ENCODE data around the gene SAMD11. TPM values are rescaled to one million over a fixed set of nuclear protein-coding genes. Genes with fewer than 3 reads are reported as not detected.

The SAMD11 gene
- total RNA-seq, 1 donor from 2014 or later = 11.1 TPM

- no peak for DNase-seq (ENCODE audit: low spot score)
Measured at GRCh38 chr1:931380-932172, 7.9 kb downstream of the SAMD11 start.

GRCh38 chr1:932173-932510 is 8.4 kb downstream of the SAMD11 start:
- DNase-seq (ENCODE audit: low spot score) = no peak

DNA sequence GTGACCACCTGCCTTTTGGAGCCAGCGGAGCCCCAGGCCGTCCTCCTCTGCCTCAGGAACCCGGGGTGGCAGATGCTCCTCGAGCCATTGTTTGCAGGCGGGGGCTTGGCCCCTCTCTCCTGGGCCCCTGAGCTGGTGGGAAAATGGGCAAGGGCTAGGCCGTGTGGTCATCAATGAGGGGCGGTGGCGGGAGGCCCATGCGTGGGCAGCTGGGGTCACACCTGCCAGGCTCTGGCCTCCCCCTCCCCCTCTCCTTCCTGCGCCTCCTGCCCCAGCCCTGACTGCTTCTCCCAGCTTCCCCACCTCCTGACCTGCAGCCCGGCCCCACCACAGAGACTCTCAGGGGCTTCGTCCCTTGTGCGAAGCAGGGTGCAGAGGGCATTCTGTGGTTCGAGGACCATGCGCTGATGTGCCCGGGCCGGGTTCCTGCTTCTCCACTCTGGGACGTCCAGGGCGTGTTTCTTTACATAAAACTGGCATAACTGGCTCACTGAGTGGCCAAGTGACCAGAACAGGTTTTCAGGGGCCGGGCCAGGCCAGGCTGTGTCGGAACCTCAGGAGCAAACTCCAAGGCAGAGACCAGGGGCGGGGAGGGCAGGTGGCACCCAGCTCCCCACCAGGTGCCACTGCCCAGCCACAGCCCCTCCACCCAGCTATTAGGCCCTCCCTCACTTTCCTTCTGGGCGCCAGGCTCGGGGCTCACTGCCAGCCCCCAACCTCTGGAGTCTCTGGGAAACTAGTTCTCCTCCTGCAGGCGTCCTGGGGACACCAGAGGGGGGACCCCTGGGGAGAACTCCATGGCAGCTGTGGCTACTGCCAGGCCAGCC is 9.3 kb downstream of the SAMD11 start:
- no peak for DNase-seq (ENCODE audit: low spot score)

GRCh38 chr1:933603-933940 is 9.8 kb downstream of the SAMD11 start:
- no peak for DNase-seq (ENCODE audit: low spot score)

- no peak for DNase-seq (ENCODE audit: low spot score)
Measured at GRCh38 chr1:934991-935750, 11.4 kb downstream of the SAMD11 start.

DNA sequence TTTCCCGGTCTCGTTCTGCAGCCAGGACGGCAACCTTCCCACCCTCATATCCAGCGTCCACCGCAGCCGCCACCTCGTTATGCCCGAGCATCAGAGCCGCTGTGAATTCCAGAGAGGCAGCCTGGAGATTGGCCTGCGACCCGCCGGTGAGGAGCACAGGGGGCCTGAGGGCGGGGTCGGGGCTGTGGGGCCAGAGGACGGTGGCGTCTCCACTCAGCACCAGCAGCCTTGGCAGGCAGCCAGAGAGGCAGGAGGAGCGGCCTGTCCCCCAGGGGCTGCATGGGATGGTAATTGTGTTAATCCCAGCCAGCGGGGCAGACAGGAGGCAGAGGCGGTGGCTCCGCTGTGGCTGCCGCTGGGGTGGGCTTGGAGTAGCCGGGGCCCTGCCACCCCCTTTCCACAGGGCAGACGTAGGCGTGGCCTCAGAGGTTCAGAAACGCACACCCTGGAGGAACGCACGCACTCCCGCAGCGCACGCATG is 12.1 kb downstream of the SAMD11 start:
- DNase-seq (ENCODE audit: low spot score) = peak; percentile 59

GRCh38 chr1:936348-937264 is 12.9 kb downstream of the SAMD11 start:
- no peak for DNase-seq (ENCODE audit: low spot score)

GRCh38 chr1:937521-937920 is 13.8 kb downstream of the SAMD11 start:
- no peak for DNase-seq (ENCODE audit: low spot score)

DNA sequence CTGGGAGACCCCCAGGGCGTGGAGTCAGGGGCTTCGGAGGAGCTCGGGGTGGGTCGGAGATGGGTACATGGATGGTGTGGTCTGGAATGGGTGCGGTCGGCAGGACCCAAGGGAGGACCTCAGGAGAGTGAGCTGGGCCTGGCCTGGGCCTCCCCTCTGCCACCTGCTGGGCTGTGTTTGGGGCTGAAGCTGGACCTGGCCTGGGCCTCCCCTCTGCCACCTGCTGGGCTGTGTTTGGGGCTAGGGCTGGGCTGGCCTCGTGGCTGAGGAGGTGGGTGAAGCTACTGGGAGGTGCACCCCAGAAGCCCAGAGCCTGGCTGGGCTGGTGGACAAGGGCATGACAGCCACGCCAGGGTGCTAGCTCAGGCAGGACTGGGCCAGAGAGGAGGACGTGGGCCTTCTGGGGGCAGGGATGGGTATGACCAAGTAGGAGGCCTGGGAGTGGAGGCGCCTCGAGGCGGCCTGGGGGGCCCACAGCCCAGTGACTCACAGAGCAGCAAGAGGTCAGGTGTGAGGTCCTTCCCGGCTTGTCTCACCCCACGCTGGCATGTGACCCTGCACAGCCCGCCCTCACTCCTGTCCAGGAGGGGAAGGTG is 14.5 kb downstream of the SAMD11 start:
- DNase-seq (ENCODE audit: low spot score) = no peak

DNA sequence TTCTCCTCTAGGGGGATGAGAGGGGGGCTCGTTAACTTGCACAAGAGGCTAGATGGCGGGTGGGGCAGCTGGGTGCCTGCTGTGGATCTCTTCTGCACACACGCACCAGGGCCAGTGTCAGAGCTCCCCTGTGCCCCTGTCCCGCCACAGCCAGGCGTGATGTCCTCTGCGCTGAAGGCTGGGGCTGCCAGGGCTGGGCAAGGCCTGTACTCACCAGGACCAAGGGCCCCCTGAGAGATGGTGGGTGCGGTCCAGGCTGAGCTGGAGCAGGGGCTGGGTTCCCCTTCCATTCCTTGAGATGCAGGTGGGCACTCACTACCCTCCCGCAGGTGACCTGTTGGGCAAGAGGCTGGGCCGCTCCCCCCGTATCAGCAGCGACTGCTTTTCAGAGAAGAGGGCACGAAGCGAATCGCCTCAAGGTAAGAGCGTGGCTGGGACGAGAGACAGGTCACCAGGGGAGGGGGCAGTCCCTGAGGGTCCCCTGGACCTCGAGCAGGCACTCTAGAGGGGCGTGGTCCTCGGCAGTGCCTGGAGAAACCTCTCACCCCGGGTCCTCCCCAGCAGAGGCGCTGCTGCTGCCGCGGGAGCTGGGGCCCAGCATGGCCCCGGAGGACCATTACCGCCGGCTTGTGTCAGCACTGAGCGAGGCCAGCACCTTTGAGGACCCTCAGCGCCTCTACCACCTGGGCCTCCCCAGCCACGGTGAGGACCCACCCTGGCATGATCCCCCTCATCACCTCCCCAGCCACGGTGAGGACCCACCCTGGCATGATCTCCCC is 15.2 kb downstream of the SAMD11 start:
- DNase-seq (ENCODE audit: low spot score) = no peak

GRCh38 chr1:939511-940106 is 15.9 kb downstream of the SAMD11 start:
- no peak for DNase-seq (ENCODE audit: low spot score)

GRCh38 chr1:940107-941014 is 16.6 kb downstream of the SAMD11 start:
- peak; percentile 72 for DNase-seq (ENCODE audit: low spot score)

GRCh38 chr1:941015-941587 is 17.4 kb downstream of the SAMD11 start:
- no peak for DNase-seq (ENCODE audit: low spot score)

DNA sequence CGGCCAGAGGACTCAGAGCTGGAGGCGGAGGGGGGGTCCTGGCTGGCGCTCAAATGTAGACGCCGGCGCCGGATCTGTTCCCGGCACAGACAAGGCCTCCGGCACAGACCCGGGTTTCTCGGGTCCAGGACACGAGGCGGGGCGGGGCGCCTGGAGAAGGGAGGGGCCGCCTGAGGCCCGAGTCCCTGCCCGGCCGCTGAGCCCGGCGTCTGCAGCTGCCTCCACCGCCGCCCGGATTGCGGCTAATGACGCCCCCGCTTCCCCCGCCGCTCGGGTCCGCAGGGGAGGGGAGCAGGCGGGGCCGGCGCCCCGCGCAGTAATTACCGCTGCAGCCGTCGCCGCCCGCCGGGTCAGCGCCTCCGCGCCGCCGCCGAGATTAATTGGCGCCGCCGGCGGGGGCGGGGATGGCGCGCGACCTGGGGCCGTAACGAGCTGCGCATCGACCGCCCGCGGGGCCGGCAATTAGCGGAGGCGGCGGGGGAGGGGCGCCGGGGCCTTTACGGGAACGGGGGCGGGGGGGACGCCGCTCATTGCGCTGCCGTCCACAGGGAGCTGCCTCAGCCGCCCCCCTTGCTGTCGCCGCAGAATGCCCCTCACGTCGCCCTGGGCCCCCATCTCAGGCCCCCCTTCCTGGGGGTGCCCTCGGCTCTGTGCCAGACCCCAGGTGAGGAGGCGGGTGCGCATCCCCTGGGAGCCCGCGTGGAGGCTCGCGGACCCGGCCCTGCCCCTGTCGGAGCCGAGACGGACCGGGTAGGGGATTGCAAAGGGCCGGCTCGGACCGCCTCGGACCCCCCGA is 18.1 kb downstream of the SAMD11 start:
- DNase-seq (ENCODE audit: low spot score) = peak; percentile 88

- no peak for DNase-seq (ENCODE audit: low spot score)
Measured at GRCh38 chr1:942411-942821, 18.7 kb downstream of the SAMD11 start.

GRCh38 chr1:942864-943533 is 19.3 kb downstream of the SAMD11 start:
- DNase-seq (ENCODE audit: low spot score) = peak; percentile 54

Measured in umbilical cord (tissue), 2 donors.